ENCODE results near the gene KIF5C. TPM values are rescaled to one million over a fixed set of nuclear protein-coding genes. Genes with fewer than 3 reads are reported as not detected.
"Not testable (repeated sequence)": the region's sequence is repeated elsewhere in the genome, so short reads cannot be mapped to it uniquely, and the experiment has no call there.

The KIF5C gene
- total RNA-seq, 1 donor from 2014 or later = 24.3 TPM

DNA sequence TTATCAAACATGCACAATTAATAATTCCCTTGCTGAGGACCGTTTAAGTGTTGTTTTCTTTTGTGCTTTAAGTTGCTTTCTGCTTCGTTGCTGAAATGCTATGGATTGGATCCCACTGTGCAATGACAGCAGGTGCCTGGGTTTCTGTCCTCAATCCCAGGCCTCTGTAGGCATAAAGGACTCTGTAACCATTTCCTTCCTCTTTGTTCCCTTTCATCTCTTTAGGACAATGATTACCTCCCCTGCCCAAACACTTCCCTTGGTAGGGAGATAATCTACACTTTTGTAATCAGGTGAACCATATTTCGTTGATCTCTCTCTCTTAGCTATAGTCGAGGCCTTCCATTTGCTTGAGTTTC, 104.9 kb downstream of the KIF5C start:
- Histone ChIP-seq H4K20me1 (ENCODE audit: insufficient read depth, low read length) (no peaks in the 10 kb centered on the region), H3K27ac (ENCODE audit: low read depth, low read length) (no peak overlapping the region), H3K4me1 (ENCODE audit: insufficient read depth, low read length) (no peaks in the 10 kb centered on the region), H3K27me3 (ENCODE audit: insufficient read depth, low read length) (no peaks in the 10 kb centered on the region), H3K79me2 (ENCODE audit: insufficient read depth, low read length) (no peaks in the 10 kb centered on the region), H3K4me3 (ENCODE audit: insufficient read depth, low read depth, low read length) (no peak overlapping the region), H3K36me3 (ENCODE audit: insufficient read depth, low read length) (no peaks in the 10 kb centered on the region), H2AFZ (ENCODE audit: low read depth, low read length) (no peak overlapping the region), H3K9ac (ENCODE audit: low read length) (no peak overlapping the region), H3K4me2 (ENCODE audit: low read length) (no peak overlapping the region), H3K9me3 (ENCODE audit: insufficient read depth, low read depth, low read length) (no peaks in the 10 kb centered on the region)
- DNase-seq (ENCODE audit: low read depth) (no peak), FAIRE-seq (no peak)
- Mint-ChIP-seq H3K4me3 (ENCODE audit: unreplicated experiment) (no peak overlapping the region), H3K27me3 (ENCODE audit: low read depth, unreplicated experiment) (no peaks in the 10 kb centered on the region), H3K27ac (ENCODE audit: unreplicated experiment) (no peak overlapping the region), H3K4me1 (ENCODE audit: low read depth, unreplicated experiment) (no peaks in the 10 kb centered on the region), H3K9me3 (ENCODE audit: unreplicated experiment) (no peaks in the 10 kb centered on the region), H3K36me3 (ENCODE audit: low read depth, unreplicated experiment) (peaks cover 11% of the 10 kb centered on the region)
- TF ChIP-seq, protein P1, sequence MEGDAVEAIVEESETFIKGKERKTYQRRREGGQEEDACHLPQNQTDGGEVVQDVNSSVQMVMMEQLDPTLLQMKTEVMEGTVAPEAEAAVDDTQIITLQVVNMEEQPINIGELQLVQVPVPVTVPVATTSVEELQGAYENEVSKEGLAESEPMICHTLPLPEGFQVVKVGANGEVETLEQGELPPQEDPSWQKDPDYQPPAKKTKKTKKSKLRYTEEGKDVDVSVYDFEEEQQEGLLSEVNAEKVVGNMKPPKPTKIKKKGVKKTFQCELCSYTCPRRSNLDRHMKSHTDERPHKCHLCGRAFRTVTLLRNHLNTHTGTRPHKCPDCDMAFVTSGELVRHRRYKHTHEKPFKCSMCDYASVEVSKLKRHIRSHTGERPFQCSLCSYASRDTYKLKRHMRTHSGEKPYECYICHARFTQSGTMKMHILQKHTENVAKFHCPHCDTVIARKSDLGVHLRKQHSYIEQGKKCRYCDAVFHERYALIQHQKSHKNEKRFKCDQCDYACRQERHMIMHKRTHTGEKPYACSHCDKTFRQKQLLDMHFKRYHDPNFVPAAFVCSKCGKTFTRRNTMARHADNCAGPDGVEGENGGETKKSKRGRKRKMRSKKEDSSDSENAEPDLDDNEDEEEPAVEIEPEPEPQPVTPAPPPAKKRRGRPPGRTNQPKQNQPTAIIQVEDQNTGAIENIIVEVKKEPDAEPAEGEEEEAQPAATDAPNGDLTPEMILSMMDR (IDR thresholded peaks at IDR 0.05; ENCODE audit: insufficient read depth, low read depth, low read length) = no peak
- no peak for TF ChIP-seq EZH2 (IDR thresholded peaks at IDR 0.05; ENCODE audit: insufficient read depth, low read length)

DNA sequence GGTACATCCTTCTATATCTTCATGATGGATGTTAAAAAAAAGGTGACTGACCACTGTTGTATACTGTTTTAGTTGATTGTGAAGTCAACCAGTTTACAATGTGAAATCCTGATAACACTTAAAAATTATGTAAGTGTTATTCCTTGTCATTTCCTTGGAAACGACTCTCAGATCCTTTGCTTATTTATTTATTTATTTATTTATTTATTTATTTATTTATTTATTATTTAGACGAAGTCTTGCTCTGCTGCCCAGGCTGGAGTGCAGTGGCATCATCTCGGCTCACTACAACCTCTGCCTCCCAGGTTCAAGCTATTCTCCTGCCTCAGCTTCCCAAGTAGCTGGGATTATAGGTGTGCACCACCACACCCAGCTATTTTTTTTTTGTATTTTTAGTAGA, 105.5 kb downstream of the KIF5C start:
- not testable (repeated sequence) for H3K27ac ChIP-seq (ENCODE audit: low read depth, low read length); H3K4me3 ChIP-seq (ENCODE audit: insufficient read depth, low read depth, low read length); H3K4me1 Mint-ChIP-seq (ENCODE audit: low read depth, unreplicated experiment); H2AFZ ChIP-seq (ENCODE audit: low read depth, low read length); H3K4me2 ChIP-seq (ENCODE audit: low read length); H3K27me3 ChIP-seq (ENCODE audit: insufficient read depth, low read length); H3K27ac Mint-ChIP-seq (ENCODE audit: unreplicated experiment); H4K20me1 ChIP-seq (ENCODE audit: insufficient read depth, low read length); DNase-seq (ENCODE audit: low read depth); H3K36me3 ChIP-seq (ENCODE audit: insufficient read depth, low read length); H3K9me3 ChIP-seq (ENCODE audit: insufficient read depth, low read depth, low read length); H3K4me1 ChIP-seq (ENCODE audit: insufficient read depth, low read length); H3K79me2 ChIP-seq (ENCODE audit: insufficient read depth, low read length); FAIRE-seq; H3K27me3 Mint-ChIP-seq (ENCODE audit: low read depth, unreplicated experiment); H3K9ac ChIP-seq (ENCODE audit: low read length); H3K9me3 Mint-ChIP-seq (ENCODE audit: unreplicated experiment); H3K4me3 Mint-ChIP-seq (ENCODE audit: unreplicated experiment)
- H3K36me3 Mint-ChIP-seq (ENCODE audit: low read depth, unreplicated experiment) = peaks cover 11% of the 10 kb centered on the region

DNA sequence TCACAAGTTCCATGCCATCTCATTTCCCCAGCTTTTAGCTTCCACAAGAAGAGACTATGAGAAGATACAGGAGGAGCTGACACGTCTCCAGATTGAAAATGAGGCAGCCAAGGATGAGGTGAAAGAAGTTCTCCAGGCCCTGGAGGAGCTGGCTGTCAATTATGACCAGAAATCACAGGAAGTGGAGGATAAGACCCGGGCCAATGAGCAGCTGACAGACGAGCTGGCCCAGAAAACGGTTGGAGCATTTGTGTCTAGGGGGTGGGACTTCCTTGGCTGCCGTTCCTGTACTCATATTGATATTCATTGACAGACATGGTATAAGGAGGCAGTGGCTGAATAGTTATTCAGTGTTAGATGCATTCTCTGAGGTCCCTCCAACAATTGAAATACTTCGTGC, 106.3 kb downstream of the KIF5C start:
- Histone ChIP-seq H2AFZ (ENCODE audit: low read depth, low read length) (no peak overlapping the region), H3K36me3 (ENCODE audit: insufficient read depth, low read length) (no peaks in the 10 kb centered on the region), H3K4me2 (ENCODE audit: low read length) (no peak overlapping the region), H4K20me1 (ENCODE audit: insufficient read depth, low read length) (no peaks in the 10 kb centered on the region), H3K79me2 (ENCODE audit: insufficient read depth, low read length) (no peaks in the 10 kb centered on the region), H3K9ac (ENCODE audit: low read length) (no peak overlapping the region), H3K27me3 (ENCODE audit: insufficient read depth, low read length) (no peaks in the 10 kb centered on the region), H3K27ac (ENCODE audit: low read depth, low read length) (no peak overlapping the region), H3K9me3 (ENCODE audit: insufficient read depth, low read depth, low read length) (no peaks in the 10 kb centered on the region), H3K4me3 (ENCODE audit: insufficient read depth, low read depth, low read length) (no peak overlapping the region), H3K4me1 (ENCODE audit: insufficient read depth, low read length) (no peaks in the 10 kb centered on the region)
- no peak overlapping the region for H3K27ac Mint-ChIP-seq (ENCODE audit: unreplicated experiment)
- no peaks in the 10 kb centered on the region for H3K27me3 Mint-ChIP-seq (ENCODE audit: low read depth, unreplicated experiment)
- no peak for FAIRE-seq
- H3K4me3 Mint-ChIP-seq (ENCODE audit: unreplicated experiment) = no peak overlapping the region
- no peaks in the 10 kb centered on the region for H3K9me3 Mint-ChIP-seq (ENCODE audit: unreplicated experiment)
- TF ChIP-seq EZH2 (IDR thresholded peaks at IDR 0.05; ENCODE audit: insufficient read depth, low read length) = no peak
- TF ChIP-seq, protein P1 (IDR thresholded peaks at IDR 0.05; ENCODE audit: insufficient read depth, low read depth, low read length) = no peak
- no peak for DNase-seq (ENCODE audit: low read depth)
- no peaks in the 10 kb centered on the region for H3K4me1 Mint-ChIP-seq (ENCODE audit: low read depth, unreplicated experiment)
- H3K36me3 Mint-ChIP-seq (ENCODE audit: low read depth, unreplicated experiment) = peaks cover 11% of the 10 kb centered on the region

Measured in astrocyte (in vitro differentiated cells and primary cell).